ENCODE measurements around the gene LGALS1. TPM values are rescaled to one million over a fixed set of nuclear protein-coding genes. Genes with fewer than 3 reads are reported as not detected.

Gene LGALS1
- total and polyA plus RNA-seq, 3 donors from 2014 or later = 466 to 960 (median 681) TPM

- Histone ChIP-seq H3K9me3 (no peaks in the 10 kb centered on the region), H3K27ac (no peak overlapping the region), H3K27me3 (no peaks in the 10 kb centered on the region), H3K36me3 (ENCODE audit: low read depth, missing control alignments) (no peaks in the 10 kb centered on the region), H3K4me1 (peaks cover 7% of the 10 kb centered on the region), H3K4me3 (no peak overlapping the region)
- intact Hi-C loops (cut with DNase I; ENCODE audit: low total_unique reads) = no loop called here
- 75% methylated on average over 3 of the region's 3 CpGs; no CpG with 5 or more reads in 1 of the 2 donors for WGBS, 2 donors
- TF ChIP-seq CTCF (IDR thresholded peaks at IDR 0.05) (no peak), POLR2A (IDR thresholded peaks at IDR 0.05) (no peak)
- no peak for DNase-seq
Measured at GRCh38 chr22:37697538-37697835, 22.1 kb downstream of the LGALS1 start.

- H3K4me3 ChIP-seq = no peak overlapping the region
- no peak overlapping the region for H3K27ac ChIP-seq
- intact Hi-C loops (cut with DNase I; ENCODE audit: low total_unique reads) = no loop called here
- no peak for DNase-seq
- WGBS, 2 donors = 57 to 78% methylated on average over 7 to 8 of the region's 8 CpGs
- no peaks in the 10 kb centered on the region for H3K9me3 ChIP-seq
- no peaks in the 10 kb centered on the region for H3K36me3 ChIP-seq (ENCODE audit: low read depth, missing control alignments)
- no peaks in the 10 kb centered on the region for H3K27me3 ChIP-seq
- peaks cover 5% of the 10 kb centered on the region for H3K4me1 ChIP-seq
- no peak for TF ChIP-seq POLR2A (IDR thresholded peaks at IDR 0.05)
- no peak for TF ChIP-seq CTCF (IDR thresholded peaks at IDR 0.05)
Measured at GRCh38 chr22:37701141-37701786, 25.8 kb downstream of the LGALS1 start.

GRCh38 chr22:37703906-37704305 lies 28.5 kb downstream of the LGALS1 start:
- Histone ChIP-seq H3K9me3 (no peaks in the 10 kb centered on the region), H3K27ac (no peak overlapping the region), H3K4me1 (no peaks in the 10 kb centered on the region), H3K27me3 (no peaks in the 10 kb centered on the region), H3K36me3 (ENCODE audit: low read depth, missing control alignments) (no peaks in the 10 kb centered on the region), H3K4me3 (no peak overlapping the region)
- intact Hi-C loops (cut with DNase I; ENCODE audit: low total_unique reads) = no loop called here
- 79 to 83% methylated on average over 7 of the region's 7 CpGs for WGBS, 2 donors
- DNase-seq = no peak
- TF ChIP-seq POLR2A (IDR thresholded peaks at IDR 0.05) (no peak), CTCF (IDR thresholded peaks at IDR 0.05) (no peak)

- no peak for TF ChIP-seq POLR2A (IDR thresholded peaks at IDR 0.05)
- TF ChIP-seq CTCF (IDR thresholded peaks at IDR 0.05) = no peak
- no peak for DNase-seq
- Histone ChIP-seq H3K27me3 (no peaks in the 10 kb centered on the region), H3K4me3 (no peak overlapping the region), H3K27ac (no peak overlapping the region), H3K4me1 (no peaks in the 10 kb centered on the region), H3K9me3 (no peaks in the 10 kb centered on the region), H3K36me3 (ENCODE audit: low read depth, missing control alignments) (no peaks in the 10 kb centered on the region)
- intact Hi-C loops (cut with DNase I; ENCODE audit: low total_unique reads) = no loop called here
- 80 to 88% methylated on average over 3 of the region's 3 CpGs for WGBS, 2 donors
Measured at GRCh38 chr22:37704645-37705044, 29.2 kb downstream of the LGALS1 start.

GRCh38 chr22:37705205-37705604 lies 29.8 kb downstream of the LGALS1 start:
- H3K4me1 ChIP-seq = no peaks in the 10 kb centered on the region
- no peaks in the 10 kb centered on the region for H3K9me3 ChIP-seq
- TF ChIP-seq POLR2A (IDR thresholded peaks at IDR 0.05) = no peak
- no peak for TF ChIP-seq CTCF (IDR thresholded peaks at IDR 0.05)
- H3K27ac ChIP-seq = no peak overlapping the region
- intact Hi-C loops (cut with DNase I; ENCODE audit: low total_unique reads) = no loop called here
- H3K4me3 ChIP-seq = no peak overlapping the region
- 96 to 98% methylated on average over 3 of the region's 3 CpGs for WGBS, 2 donors
- H3K36me3 ChIP-seq (ENCODE audit: low read depth, missing control alignments) = no peaks in the 10 kb centered on the region
- no peaks in the 10 kb centered on the region for H3K27me3 ChIP-seq
- no peak for DNase-seq

Data from testis (tissue), 3 donors.